HG03521 (cell line): ENCODE results near the gene PKNOX1.
"Not testable (repeated sequence)": the region's sequence is repeated elsewhere in the genome, so short reads cannot be mapped to it uniquely, and the experiment has no call there.

Experiments used
- ATAC-seq: cut with Tn5 transposase; IDR thresholded peaks from one replicate; pipeline ENCODE4 v1.9.1; 2021; ENCODE audit warnings: mild to moderate bottlenecking, moderate library complexity; ENCODE audit not compliant: unreplicated experiment

Gene PKNOX1

GRCh38 chr21:43015906-43016540, 41.7 kb downstream of the PKNOX1 start:
- no peak for ATAC-seq

GRCh38 chr21:43016728-43017127, 42.4 kb downstream of the PKNOX1 start:
- no peak for ATAC-seq

DNA sequence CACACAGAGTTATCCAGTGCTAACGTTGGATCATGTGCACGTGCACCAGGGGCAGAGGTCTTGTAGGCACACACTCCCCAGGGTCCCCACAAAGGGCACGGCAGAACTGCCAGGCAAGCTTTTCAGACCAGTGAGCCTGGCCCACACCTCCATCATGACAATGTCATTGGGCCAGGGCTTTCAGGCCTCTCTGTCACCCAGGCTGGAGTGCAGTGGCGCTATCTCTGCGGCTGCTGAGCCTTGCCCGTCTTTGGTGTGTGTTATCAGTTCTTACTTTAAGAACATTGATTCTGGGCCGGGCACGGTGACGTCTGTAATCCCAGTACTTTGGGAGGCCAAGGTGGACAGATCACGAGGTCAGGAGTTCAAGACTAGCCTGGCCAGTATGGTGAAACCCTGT, 44.2 kb downstream of the PKNOX1 start:
- no peak for ATAC-seq

DNA sequence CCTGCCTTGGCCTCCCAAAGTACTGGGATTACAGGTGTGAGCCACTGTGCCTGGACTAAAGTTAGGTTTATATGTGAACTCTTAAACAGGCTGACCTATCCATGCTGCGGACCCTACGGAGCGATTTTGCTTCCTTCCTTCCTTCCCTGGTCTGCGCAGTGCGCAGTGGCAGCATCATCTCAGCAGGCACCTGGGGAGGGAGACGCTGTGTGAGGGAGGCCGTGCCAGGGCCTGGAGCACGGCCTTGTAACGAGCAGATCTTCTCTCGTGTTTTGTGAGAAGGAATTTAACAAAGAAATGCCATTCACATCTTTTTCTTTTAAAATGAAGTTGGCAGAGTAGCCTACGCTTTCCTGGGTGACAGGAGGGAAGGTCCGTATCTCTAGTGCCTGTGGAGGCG, 45.8 kb downstream of the PKNOX1 start:
- no peak for ATAC-seq

DNA sequence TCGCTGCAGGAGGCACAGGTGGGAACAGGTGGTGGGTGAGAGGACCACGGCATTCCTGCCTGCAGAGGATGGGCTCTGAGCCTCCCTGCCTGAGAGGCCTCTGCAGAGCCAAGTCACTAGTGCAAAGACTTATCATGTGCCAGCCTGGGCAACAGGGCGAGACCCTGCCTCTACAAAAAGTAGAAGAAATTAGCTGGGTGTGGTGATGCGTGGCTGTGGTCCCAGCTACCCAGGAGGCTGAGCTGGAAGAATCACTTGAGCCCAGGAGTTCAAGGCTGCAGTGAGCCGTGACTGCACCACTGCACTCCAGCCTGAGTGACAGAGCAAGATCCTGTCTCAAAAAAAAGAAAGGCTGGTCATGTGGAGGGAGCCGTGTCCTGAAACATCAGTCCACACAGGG, 46.4 kb downstream of the PKNOX1 start:
- ATAC-seq: no peak

DNA sequence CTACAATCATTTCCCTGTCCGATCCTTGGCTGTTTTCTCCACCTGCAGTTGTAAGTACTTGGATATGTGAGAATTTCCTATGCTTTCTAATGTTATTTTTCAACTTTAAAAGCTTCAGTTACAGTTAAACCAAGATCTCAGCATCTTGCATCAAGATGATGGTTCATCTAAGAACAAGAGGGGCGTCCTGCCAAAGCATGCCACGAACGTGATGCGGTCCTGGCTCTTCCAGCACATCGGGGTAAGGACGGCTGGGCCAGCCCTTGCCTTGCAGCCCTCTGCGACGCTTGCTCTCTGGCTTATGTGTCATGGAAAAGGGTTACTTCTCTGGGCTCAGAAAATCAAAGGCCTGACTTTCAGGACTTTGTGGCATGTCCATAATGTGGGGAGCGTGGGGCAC, 46.8 kb downstream of the PKNOX1 start:
- ATAC-seq: no peak

DNA sequence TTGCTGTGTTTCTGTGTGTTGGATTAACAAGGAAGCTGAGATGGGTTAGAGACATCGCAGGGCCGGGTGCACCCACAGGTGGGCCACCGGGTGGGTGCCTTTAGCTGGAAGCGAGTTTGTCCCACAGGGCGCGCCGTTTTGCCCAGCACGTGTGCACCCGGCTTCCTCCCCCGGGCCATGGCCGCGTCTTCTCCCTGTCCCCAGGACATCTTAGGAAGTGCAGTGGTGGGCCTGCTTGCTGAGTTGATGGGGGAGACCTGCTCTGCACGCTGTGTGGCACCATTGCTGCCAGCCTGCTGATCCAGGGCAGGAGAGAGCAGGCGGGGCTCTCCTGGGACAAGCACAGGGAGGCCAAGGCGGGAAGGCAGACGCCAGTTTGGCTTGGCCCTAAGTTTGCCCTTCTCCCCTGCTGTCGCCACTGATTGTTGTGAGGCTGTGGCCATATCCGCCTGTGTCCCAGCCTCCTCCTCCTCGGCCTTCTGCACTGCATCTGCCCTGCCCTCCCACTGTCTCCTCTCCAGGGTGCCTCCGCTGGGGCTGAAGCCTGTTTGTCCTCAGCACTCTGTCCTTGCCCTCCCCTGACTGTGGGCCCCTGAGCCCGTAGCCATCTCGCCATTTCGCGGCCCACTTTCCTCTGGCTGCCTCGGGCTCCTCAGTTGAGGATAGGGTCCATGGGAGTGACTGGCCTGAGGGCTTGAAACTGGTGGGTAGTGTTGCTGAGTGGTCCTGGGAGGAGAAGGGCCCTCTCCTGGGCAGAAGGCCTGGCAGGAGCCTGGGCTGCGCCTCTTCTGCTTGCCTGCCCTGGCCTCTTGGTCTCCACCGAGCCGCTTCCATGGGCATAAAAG, 47.6 kb downstream of the PKNOX1 start:
- ATAC-seq: no peak

DNA sequence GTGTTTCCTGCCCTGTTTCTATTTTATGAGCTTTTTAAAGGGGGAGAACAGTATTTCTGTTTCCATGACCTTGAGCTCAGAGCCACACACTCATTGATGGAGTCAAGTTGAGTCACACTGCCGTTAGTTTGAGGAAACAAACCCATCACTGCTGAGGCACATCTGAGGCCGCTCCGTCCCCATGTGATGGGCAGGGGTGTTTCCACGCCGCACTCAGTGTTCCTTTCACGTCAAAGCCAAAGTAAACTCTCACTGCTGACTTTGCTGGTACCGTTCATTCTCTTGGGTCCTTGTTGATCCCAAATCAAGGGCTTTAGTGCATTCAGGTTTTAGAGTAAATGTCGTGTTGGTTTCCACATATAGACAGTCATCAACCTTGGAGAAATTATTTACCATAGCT, 48.8 kb downstream of the PKNOX1 start:
- ATAC-seq: no peak

- ATAC-seq: no peak
Measured at GRCh38 chr21:43024439-43025136, 50.2 kb downstream of the PKNOX1 start.

DNA sequence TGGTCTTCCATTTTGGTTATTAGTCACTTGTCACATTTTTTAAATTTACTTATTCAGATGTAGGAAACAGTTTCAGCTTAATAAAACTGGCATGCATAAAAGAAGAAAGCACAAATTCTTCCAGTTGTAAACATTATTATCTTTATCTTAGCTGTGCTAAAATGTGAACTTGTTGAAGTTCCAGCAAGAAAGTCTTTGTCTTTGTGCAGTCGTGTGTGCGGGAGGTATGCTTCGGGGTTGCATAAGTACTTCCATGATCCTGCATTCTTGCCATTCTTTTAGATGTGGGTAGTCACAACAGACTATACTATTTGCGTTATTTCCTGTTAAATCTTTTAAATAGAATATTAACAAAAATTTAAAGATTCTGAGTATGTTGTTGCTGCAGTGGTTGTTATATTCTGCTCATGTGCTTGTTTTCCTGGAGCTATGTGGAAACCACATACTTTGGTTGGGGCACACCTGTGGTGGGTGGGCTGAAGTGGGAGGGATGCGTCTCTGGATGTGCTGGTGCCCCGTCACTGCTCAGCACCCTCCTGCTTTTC, 51.3 kb downstream of the PKNOX1 start:
- ATAC-seq: no peak

- ATAC-seq: no peak
Measured at GRCh38 chr21:43027846-43028731, 53.7 kb downstream of the PKNOX1 start.

DNA sequence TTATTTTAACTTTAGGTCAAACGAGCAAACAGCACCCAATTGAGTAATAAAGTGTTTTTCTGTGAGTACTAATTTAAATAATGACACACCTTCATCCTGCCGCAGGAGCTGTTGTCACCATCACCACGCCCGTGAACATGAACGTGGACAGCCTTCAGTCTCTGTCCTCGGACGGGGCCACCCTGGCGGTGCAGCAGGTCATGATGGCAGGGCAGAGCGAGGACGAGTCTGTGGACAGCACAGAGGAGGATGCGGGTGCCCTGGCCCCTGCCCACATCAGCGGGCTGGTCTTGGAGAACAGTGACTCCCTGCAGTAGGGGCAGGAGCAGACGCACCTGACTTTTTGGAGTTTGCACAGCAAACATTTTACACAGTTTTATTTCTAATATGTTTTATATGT, 55.4 kb downstream of the PKNOX1 start:
- no peak for ATAC-seq

- ATAC-seq: no peak
Measured at GRCh38 chr21:43031121-43031619, 56.8 kb downstream of the PKNOX1 start.

DNA sequence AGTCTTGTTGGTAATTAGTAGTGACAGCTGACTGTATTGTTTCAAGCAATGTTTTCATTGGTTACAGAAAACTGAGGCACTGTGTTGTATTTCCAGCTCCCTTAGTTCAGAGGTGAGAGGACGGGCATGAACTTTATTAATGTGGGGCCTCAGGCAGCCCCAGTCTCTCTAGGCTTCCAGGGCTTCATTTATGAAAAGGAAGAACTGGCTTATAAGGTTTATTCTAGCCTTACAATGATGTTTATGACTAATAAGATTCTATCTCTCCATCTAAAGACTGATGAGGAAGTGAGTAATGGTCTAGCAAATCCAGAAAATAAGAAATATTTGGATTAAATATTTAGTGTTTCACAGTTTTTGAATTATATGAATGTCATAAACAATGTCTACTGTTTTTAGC, 59.7 kb downstream of the PKNOX1 start:
- ATAC-seq: no peak

DNA sequence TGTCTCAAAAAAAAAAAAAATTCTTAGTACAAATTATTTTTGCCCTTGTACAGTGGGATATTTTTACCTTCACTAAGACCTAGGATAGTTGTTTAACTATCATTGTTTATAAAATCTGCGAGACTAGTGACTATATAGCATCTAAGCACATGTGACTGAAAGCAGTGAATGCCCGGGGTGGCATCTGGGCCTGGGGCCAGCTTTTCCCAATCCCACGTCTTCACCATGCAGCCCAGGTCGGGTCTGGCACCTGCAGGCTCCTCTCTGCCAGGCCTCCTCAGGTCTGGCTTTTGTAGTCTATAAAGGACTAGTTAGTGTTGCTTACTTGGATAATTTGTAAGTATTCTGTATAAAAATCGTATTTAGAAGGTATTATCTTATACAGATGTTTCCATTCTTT, 60.5 kb downstream of the PKNOX1 start:
- ATAC-seq: no peak

DNA sequence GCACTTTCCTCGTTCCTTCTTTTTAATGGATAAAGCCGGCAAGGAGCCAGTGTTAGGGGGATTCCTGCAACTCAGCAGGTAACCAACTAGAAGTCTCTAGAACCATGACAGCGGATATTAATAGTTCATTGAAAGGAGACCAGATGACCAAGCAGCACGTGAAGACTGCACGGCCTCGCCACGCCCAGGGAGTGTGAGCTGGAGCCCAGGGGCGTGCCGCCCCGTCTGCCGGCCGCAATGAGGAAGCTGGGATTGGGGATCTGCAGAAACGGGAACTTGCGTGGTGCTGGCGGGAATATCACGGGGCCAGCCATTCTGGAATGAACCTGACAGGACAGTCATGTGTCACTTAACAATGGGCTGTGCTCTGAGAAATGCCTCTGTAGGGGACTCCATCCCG, 62.5 kb downstream of the PKNOX1 start:
- ATAC-seq: not testable (repeated sequence)

DNA sequence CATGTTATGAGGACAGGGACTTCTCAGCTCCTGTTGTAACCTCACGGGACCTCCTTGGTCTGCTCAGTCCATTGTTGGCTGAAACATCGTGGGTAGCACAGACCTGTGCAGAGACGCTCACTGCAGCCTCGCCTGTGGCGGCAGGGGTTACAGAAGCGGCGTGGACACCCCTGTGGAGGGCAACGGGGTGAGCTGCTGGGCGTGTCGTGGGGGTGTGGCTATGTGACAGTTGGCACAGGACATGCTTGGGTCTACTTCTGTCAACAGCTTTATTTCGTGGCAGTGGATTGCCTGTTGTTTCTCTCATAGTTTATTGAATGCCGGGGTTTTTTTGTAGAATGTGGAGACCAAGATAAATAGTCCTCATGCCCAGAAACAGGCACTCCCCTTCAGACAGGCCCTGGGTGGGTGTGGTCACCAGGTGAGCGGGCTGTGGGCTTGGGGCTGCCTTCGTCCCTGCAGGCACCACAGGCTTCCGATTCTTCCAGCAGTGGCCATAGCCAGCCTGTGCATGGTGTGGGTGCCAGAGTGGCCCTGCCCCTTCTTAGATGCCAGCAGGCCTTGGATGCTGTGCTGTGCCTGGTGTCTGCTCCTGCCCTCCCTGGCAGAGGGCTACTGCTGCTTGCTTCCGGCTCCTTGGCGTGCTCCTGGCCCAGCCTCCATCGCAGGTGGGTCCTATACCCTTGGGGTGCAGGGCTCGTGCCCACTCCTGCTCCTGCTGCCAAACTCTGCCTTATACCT, 63.7 kb downstream of the PKNOX1 start:
- ATAC-seq: not testable (repeated sequence)

DNA sequence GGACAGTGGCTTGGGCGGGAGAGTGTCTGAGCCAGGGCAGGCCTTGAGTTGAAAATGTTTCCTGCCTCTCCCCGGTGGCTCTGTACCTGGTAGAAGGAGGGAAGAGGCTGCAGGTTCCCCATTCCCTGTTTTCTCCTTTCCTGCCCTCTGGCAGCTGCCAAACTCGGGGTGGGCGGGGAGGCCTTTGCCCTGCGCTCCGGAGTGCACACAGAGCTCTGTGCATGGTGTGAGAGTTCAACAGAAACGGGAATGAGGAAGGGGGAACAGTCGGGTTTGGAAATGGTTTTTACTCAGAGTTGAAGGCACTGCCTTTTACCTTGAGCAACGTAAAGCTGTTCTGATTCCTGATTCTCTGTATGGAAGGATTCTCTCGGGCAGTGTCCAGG, 64.3 kb downstream of the PKNOX1 start:
- ATAC-seq: not testable (repeated sequence)

- not testable (repeated sequence) for ATAC-seq
Measured at GRCh38 chr21:43042169-43042568, 67.8 kb downstream of the PKNOX1 start.

- not testable (repeated sequence) for ATAC-seq
Measured at GRCh38 chr21:43043291-43043690, 68.9 kb downstream of the PKNOX1 start.
